DMS 273 treated with DMSO at 0.1 percent for 48 hours (cell line): ENCODE results near the gene LTBP3.
A peak's percentile ranks its signal among the peaks of the same experiment; 100 is the strongest.

Source experiments
- DNase-seq: peaks from one replicate; lab custom pipeline; 2025; lab: John Stamatoyannopoulos, UW

The LTBP3 gene

DNA sequence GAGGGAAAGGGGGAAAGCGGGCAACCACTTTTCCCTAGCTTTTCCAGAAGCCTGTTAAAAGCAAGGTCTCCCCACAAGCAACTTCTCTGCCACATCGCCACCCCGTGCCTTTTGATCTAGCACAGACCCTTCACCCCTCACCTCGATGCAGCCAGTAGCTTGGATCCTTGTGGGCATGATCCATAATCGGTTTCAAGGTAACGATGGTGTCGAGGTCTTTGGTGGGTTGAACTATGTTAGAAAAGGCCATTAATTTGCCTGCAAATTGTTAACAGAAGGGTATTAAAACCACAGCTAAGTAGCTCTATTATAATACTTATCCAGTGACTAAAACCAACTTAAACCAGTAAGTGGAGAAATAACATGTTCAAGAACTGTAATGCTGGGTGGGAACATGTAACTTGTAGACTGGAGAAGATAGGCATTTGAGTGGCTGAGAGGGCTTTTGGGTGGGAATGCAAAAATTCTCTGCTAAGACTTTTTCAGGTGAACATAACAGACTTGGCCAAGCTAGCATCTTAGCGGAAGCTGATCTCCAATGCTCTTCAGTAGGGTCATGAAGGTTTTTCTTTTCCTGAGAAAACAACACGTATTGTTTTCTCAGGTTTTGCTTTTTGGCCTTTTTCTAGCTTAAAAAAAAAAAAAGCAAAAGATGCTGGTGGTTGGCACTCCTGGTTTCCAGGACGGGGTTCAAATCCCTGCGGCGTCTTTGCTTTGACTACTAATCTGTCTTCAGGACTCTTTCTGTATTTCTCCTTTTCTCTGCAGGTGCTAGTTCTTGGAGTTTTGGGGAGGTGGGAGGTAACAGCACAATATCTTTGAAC is 52.5 kb downstream of the LTBP3 start:
- no peak for DNase-seq

DNA sequence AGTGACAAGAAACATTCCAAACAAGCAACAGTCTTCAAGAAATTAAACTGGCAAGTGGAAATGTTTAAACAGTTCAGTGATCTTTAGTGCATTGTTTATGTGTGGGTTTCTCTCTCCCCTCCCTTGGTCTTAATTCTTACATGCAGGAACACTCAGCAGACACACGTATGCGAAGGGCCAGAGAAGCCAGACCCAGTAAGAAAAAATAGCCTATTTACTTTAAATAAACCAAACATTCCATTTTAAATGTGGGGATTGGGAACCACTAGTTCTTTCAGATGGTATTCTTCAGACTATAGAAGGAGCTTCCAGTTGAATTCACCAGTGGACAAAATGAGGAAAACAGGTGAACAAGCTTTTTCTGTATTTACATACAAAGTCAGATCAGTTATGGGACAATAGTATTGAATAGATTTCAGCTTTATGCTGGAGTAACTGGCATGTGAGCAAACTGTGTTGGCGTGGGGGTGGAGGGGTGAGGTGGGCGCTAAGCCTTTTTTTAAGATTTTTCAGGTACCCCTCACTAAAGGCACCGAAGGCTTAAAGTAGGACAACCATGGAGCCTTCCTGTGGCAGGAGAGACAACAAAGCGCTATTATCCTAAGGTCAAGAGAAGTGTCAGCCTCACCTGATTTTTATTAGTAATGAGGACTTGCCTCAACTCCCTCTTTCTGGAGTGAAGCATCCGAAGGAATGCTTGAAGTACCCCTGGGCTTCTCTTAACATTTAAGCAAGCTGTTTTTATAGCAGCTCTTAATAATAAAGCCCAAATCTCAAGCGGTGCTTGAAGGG is 53.3 kb downstream of the LTBP3 start:
- no peak for DNase-seq

DNA sequence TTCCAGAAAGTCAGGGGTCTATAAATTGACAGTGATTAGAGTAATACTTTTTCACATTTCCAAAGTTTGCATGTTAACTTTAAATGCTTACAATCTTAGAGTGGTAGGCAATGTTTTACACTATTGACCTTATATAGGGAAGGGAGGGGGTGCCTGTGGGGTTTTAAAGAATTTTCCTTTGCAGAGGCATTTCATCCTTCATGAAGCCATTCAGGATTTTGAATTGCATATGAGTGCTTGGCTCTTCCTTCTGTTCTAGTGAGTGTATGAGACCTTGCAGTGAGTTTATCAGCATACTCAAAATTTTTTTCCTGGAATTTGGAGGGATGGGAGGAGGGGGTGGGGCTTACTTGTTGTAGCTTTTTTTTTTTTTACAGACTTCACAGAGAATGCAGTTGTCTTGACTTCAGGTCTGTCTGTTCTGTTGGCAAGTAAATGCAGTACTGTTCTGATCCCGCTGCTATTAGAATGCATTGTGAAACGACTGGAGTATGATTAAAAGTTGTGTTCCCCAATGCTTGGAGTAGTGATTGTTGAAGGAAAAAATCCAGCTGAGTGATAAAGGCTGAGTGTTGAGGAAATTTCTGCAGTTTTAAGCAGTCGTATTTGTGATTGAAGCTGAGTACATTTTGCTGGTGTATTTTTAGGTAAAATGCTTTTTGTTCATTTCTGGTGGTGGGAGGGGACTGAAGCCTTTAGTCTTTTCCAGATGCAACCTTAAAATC is 54.0 kb downstream of the LTBP3 start:
- DNase-seq: no peak

DNA sequence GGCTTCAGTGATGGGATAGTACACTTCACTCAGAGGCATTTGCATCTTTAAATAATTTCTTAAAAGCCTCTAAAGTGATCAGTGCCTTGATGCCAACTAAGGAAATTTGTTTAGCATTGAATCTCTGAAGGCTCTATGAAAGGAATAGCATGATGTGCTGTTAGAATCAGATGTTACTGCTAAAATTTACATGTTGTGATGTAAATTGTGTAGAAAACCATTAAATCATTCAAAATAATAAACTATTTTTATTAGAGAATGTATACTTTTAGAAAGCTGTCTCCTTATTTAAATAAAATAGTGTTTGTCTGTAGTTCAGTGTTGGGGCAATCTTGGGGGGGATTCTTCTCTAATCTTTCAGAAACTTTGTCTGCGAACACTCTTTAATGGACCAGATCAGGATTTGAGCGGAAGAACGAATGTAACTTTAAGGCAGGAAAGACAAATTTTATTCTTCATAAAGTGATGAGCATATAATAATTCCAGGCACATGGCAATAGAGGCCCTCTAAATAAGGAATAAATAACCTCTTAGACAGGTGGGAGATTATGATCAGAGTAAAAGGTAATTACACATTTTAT is 54.7 kb downstream of the LTBP3 start:
- DNase-seq: no peak

DNA sequence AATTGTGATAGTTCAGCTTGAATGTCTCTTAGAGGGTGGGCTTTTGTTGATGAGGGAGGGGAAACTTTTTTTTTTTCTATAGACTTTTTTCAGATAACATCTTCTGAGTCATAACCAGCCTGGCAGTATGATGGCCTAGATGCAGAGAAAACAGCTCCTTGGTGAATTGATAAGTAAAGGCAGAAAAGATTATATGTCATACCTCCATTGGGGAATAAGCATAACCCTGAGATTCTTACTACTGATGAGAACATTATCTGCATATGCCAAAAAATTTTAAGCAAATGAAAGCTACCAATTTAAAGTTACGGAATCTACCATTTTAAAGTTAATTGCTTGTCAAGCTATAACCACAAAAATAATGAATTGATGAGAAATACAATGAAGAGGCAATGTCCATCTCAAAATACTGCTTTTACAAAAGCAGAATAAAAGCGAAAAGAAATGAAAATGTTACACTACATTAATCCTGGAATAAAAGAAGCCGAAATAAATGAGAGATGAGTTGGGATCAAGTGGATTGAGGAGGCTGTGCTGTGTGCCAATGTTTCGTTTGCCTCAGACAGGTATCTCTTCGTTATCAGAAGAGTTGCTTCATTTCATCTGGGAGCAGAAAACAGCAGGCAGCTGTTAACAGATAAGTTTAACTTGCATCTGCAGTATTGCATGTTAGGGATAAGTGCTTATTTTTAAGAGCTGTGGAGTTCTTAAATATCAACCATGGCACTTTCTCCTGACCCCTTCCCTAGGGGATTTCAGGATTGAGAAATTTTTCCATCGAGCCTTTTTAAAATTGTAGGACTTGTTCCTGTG is 55.4 kb downstream of the LTBP3 start:
- DNase-seq: no peak

DNA sequence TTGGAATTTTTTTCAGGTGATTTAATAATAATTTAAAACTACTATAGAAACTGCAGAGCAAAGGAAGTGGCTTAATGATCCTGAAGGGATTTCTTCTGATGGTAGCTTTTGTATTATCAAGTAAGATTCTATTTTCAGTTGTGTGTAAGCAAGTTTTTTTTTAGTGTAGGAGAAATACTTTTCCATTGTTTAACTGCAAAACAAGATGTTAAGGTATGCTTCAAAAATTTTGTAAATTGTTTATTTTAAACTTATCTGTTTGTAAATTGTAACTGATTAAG is 55.9 kb downstream of the LTBP3 start:
- DNase-seq: no peak

DNA sequence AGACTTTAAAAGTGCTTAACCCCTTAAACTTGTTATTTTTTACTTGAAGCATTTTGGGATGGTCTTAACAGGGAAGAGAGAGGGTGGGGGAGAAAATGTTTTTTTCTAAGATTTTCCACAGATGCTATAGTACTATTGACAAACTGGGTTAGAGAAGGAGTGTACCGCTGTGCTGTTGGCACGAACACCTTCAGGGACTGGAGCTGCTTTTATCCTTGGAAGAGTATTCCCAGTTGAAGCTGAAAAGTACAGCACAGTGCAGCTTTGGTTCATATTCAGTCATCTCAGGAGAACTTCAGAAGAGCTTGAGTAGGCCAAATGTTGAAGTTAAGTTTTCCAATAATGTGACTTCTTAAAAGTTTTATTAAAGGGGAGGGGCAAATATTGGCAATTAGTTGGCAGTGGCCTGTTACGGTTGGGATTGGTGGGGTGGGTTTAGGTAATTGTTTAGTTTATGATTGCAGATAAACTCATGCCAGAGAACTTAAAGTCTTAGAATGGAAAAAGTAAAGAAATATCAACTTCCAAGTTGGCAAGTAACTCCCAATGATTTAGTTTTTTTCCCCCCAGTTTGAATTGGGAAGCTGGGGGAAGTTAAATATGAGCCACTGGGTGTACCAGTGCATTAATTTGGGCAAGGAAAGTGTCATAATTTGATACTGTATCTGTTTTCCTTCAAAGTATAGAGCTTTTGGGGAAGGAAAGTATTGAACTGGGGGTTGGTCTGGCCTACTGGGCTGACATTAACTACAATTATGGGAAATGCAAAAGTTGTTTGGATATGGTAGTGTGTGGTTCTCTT is 56.5 kb downstream of the LTBP3 start:
- DNase-seq: no peak

DNA sequence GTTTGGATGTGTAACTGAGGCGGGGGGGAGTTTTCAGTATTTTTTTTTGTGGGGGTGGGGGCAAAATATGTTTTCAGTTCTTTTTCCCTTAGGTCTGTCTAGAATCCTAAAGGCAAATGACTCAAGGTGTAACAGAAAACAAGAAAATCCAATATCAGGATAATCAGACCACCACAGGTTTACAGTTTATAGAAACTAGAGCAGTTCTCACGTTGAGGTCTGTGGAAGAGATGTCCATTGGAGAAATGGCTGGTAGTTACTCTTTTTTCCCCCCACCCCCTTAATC is 57.0 kb downstream of the LTBP3 start:
- no peak for DNase-seq

DNA sequence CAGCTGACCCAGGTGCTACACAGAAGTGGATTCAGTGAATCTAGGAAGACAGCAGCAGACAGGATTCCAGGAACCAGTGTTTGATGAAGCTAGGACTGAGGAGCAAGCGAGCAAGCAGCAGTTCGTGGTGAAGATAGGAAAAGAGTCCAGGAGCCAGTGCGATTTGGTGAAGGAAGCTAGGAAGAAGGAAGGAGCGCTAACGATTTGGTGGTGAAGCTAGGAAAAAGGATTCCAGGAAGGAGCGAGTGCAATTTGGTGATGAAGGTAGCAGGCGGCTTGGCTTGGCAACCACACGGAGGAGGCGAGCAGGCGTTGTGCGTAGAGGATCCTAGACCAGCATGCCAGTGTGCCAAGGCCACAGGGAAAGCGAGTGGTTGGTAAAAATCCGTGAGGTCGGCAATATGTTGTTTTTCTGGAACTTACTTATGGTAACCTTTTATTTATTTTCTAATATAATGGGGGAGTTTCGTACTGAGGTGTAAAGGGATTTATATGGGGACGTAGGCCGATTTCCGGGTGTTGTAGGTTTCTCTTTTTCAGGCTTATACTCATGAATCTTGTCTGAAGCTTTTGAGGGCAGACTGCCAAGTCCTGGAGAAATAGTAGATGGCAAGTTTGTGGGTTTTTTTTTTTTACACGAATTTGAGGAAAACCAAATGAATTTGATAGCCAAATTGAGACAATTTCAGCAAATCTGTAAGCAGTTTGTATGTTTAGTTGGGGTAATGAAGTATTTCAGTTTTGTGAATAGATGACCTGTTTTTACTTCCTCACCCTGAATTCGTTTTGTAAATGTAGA is 57.6 kb downstream of the LTBP3 start:
- DNase-seq: no peak

DNA sequence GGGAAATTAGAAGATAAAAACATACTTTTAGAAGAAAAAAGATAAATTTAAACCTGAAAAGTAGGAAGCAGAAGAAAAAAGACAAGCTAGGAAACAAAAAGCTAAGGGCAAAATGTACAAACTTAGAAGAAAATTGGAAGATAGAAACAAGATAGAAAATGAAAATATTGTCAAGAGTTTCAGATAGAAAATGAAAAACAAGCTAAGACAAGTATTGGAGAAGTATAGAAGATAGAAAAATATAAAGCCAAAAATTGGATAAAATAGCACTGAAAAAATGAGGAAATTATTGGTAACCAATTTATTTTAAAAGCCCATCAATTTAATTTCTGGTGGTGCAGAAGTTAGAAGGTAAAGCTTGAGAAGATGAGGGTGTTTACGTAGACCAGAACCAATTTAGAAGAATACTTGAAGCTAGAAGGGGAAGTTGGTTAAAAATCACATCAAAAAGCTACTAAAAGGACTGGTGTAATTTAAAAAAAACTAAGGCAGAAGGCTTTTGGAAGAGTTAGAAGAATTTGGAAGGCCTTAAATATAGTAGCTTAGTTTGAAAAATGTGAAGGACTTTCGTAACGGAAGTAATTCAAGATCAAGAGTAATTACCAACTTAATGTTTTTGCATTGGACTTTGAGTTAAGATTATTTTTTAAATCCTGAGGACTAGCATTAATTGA is 58.3 kb downstream of the LTBP3 start:
- no peak for DNase-seq

DNA sequence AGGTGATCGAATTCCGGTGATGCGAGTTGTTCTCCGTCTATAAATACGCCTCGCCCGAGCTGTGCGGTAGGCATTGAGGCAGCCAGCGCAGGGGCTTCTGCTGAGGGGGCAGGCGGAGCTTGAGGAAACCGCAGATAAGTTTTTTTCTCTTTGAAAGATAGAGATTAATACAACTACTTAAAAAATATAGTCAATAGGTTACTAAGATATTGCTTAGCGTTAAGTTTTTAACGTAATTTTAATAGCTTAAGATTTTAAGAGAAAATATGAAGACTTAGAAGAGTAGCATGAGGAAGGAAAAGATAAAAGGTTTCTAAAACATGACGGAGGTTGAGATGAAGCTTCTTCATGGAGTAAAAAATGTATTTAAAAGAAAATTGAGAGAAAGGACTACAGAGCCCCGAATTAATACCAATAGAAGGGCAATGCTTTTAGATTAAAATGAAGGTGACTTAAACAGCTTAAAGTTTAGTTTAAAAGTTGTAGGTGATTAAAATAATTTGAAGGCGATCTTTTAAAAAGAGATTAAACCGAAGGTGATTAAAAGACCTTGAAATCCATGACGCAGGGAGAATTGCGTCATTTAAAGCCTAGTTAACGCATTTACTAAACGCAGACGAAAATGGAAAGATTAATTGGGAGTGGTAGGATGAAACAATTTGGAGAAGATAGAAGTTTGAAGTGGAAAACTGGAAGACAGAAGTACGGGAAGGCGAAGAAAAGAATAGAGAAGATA is 59.0 kb downstream of the LTBP3 start, which contains the start of gene MALAT1:
Gene MALAT1 (plus strand): TSS at position 69 of the 736 bp plus-strand sequence.
- DNase-seq: peak; percentile 50

DNA sequence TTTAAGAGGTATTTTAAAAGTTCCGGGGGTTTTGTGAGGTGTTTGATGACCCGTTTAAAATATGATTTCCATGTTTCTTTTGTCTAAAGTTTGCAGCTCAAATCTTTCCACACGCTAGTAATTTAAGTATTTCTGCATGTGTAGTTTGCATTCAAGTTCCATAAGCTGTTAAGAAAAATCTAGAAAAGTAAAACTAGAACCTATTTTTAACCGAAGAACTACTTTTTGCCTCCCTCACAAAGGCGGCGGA is 59.5 kb downstream of the LTBP3 start:
- no peak for DNase-seq

DNA sequence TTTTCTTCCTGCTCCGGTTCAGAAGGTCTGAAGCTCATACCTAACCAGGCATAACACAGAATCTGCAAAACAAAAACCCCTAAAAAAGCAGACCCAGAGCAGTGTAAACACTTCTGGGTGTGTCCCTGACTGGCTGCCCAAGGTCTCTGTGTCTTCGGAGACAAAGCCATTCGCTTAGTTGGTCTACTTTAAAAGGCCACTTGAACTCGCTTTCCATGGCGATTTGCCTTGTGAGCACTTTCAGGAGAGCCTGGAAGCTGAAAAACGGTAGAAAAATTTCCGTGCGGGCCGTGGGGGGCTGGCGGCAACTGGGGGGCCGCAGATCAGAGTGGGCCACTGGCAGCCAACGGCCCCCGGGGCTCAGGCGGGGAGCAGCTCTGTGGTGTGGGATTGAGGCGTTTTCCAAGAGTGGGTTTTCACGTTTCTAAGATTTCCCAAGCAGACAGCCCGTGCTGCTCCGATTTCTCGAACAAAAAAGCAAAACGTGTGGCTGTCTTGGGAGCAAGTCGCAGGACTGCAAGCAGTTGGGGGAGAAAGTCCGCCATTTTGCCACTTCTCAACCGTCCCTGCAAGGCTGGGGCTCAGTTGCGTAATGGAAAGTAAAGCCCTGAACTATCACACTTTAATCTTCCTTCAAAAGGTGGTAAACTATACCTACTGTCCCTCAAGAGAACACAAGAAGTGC is 60.0 kb downstream of the LTBP3 start:
- no peak for DNase-seq

DNA sequence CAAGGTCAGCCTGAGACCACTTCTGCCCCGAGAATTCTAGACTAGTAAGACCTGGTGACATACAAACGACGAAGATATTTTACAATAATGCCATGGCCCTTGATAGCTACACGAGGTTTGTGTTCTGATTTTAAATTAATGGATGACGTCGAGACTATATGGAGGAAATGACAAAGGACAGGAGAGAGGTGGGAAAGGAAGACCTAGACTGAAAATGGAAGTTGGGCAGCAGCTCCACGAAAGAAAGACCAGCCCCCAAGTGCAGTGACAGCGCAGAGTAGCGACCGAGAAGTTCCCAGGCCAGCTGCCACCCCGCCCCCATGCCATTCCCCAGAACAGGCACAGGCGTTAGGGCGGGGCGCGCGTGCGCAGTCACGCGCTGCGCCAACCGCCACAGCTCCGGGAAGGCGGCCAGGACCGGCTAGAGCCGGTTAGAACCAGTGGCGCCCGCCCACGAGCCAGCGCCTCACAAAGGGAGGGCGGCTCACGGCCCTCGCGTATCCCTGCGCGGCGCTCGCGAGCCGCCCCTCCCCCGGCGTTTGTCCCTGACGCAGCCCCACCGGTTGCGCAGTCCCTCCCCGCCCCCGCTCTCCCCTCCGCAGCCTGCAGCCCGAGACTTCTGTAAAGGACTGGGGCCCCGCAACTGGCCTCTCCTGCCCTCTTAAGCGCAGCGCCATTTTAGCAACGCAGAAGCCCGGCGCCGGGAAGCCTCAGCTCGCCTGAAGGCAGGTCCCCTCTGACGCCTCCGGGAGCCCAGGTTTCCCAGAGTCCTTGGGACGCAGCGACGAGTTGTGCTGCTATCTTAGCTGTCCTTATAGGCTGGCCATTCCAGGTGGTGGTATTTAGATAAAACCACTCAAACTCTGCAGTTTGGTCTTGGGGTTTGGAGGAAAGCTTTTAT is 60.8 kb downstream of the LTBP3 start:
- DNase-seq: peak; percentile 94

DNA sequence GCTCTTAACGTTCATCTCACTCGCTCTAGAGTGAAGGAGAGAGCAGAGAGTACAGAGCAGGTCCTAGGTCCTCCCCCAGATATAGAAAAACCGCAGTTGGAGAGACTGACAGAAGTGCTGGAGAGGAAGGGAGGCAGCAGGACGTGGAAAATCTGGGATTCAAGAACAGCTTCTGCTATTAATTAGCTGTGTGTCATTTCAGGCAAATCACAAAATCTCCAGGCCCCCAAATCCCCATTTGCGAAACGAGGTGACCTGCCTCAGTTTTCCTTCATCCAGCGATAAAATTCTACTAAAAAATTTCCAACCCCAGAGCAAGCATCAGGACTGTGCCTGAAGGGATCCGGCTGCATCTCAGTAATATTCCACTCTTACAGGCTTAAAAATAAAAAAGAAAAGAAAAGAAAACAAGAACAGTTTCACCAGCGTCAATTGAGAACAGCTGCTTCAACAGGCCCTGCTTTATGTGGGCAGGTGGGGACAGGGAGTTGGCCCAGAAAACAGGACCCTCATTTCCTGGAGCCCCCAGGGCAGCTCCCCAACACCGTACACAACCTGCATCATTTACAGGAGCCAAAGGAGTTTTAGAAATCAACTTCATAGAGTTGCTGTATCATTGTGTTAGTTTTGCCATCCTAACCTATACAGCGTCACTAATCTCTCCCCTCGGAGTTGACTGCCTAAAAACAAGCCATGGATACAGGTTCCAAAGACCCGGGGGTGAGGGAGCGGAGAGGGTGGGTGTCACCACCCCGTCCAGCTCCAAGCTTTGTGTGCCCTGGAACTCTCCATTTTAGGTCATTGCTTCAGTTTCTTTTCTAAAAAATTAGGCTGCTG is 61.6 kb downstream of the LTBP3 start:
- DNase-seq: no peak

DNA sequence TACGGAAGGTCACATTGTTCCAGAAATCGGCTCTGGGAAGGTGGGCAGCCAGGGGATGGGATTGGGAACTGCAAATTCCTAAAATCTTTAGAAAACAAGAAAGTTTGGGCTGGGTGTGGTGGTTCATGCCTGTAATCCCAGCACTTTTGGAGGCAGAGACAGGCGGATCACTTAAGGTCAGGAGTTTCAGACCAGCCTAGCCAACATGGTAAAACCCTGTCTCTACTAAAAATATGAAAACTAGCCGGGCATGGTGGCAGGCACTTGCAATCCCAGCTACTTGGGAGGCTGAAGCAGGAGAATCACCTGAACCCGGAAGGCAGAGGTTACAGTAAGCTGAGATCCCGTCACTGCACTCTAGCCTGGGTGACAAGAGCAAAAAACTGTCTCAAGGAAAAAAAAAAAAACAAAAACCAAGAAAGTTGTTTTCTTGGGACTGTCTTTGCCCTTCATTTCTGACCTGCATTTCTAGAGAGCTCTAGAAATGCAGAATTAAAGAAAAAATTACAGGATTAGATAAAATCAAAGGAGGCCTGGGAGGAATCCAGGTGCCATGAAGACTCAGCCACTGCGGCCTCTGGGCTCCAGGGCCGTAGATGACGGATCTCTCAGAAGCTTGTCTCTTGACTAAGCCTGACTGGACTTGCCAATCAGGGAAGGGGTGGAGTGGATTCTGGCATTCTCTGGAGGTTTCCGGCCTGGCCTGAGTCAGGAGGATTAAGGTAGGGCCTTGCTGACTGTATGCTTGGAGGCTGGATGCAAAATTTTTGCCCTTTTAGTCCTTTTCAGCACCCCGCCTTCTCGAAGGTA is 64.6 kb downstream of the LTBP3 start:
- no peak for DNase-seq
